ENCODE results near the gene TRIM72.

DNA sequence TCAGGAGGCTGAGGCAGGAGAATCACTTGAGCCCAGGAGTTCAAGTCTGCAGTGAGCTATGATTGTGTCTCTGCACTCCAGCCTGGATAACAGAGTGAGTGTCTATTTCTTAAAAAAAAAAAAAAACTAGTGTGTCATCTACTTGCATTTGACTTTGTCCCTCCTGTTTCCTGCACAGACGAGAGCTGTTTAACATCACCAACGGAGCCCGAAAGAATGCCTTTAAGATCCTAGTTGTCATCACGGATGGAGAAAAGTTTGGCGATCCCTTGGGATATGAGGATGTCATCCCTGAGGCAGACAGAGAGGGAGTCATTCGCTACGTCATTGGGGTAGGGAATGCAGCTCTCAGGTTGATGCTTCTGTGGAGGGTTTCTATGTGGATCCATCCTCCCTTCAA is 59.3 kb downstream of the TRIM72 start:
- TF ChIP-seq CTCF (conservative IDR thresholded peaks at IDR 0.05; ENCODE audit: low read length): no peak
- TF ChIP-seq EZH2phosphoT487 (IDR thresholded peaks at IDR 0.05; ENCODE audit: borderline replicate concordance): no peak
